ENCODE results near the gene CTRL. TPM values are rescaled to one million over a fixed set of nuclear protein-coding genes. Genes with fewer than 3 reads are reported as not detected.

The CTRL gene
- total RNA-seq, result 0.24 TPM in 1 of 2 replicates, not detected in the other

GRCh38 chr16:67931712-67932461, at the start of gene CTRL:
CTRL (minus strand) TSS chr16:67931862; CDS start chr16:67931852, 10 bp downstream.

GRCh38 chr16:67979955-67980678, 48.5 kb upstream of the CTRL start, which contains the start of gene DPEP3:
DPEP3 (minus strand) TSS chr16:67980499; CDS start chr16:67980380, 119 bp downstream.

GRCh38 chr16:67968400-67969253, 37.0 kb upstream of the CTRL start, which contains the start of gene SLC12A4:
SLC12A4 (minus strand) TSS chr16:67968637; CDS start chr16:67968553, 84 bp downstream.

GRCh38 chr16:67943619-67944504, 12.2 kb upstream of the CTRL start, which contains the start of gene LCAT:
LCAT (minus strand) TSS chr16:67944120; CDS start chr16:67944101, 19 bp downstream.

GRCh38 chr16:67936124-67936879, 4.6 kb upstream of the CTRL start, which contains the start of gene PSMB10:
PSMB10 (minus strand) TSS chr16:67936850; CDS start chr16:67936749, 101 bp downstream.

GRCh38 chr16:67892899-67893742, 38.5 kb downstream of the CTRL start, which contains the start of gene PSKH1:
PSKH1 (plus strand) TSS chr16:67893254; CDS start chr16:67908750, 15,496 bp downstream.

GRCh38 chr16:67884684-67885083, 47.0 kb downstream of the CTRL start, which contains the start of gene NRN1L:
NRN1L (plus strand) TSS chr16:67884885; CDS start chr16:67884904, 19 bp downstream.

Other genes with a start within 250 kb of the CTRL start
- gene GFOD2, start 212.5 kb downstream of the CTRL start, total RNA-seq, result 13.4 and 19.5 TPM in 2 replicates
- 3.2 and 3.4 TPM in 2 replicates for gene RANBP10, start 125.3 kb downstream of the CTRL start, total RNA-seq
- 0.85 TPM in 1 of 2 replicates, not detected in the other for gene TSNAXIP1, start 125.0 kb downstream of the CTRL start, total RNA-seq
- gene THAP11, start 89.5 kb downstream of the CTRL start, total RNA-seq, result 33.5 and 58.0 TPM in 2 replicates
- 120 and 223 TPM in 2 replicates for gene NUTF2, start 84.9 kb downstream of the CTRL start, total RNA-seq
- 8.1 and 19.8 TPM in 2 replicates for gene CENPT, start 84.2 kb downstream of the CTRL start, total RNA-seq
- 37.9 and 48.0 TPM in 2 replicates for gene EDC4, start 58.8 kb downstream of the CTRL start, total RNA-seq
- gene NRN1L, start 47.0 kb downstream of the CTRL start, total RNA-seq, result 1.7 TPM in 1 of 2 replicates, not detected in the other
- 8.2 and 13.6 TPM in 2 replicates for gene PSKH1, start 38.6 kb downstream of the CTRL start, total RNA-seq
- 19.2 and 61.2 TPM in 2 replicates for gene PSMB10, start 5.0 kb upstream of the CTRL start, total RNA-seq
- gene LCAT, start 12.3 kb upstream of the CTRL start, total RNA-seq, result 1.4 and 3.2 TPM in 2 replicates
- 22.2 and 41.4 TPM in 2 replicates for gene SLC12A4, start 36.8 kb upstream of the CTRL start, total RNA-seq
- not detected in 2 replicates for gene DPEP3, start 48.6 kb upstream of the CTRL start, total RNA-seq
- gene DPEP2, start 67.6 kb upstream of the CTRL start, total RNA-seq, result under 0.01 TPM in 1 of 2 replicates, not detected in the other
- not detected in 2 replicates for gene DPEP2NB, start 84.0 kb upstream of the CTRL start, total RNA-seq
- 14.3 and 14.5 TPM in 2 replicates for gene DDX28, start 91.4 kb upstream of the CTRL start, total RNA-seq
- 17.7 and 19.8 TPM in 2 replicates for gene DUS2, start 91.4 kb upstream of the CTRL start, total RNA-seq
- gene NFATC3, start 153.5 kb upstream of the CTRL start, total RNA-seq, result 4.6 and 11.7 TPM in 2 replicates